ENCODE results near the gene VEGFC. TPM values are rescaled to one million over a fixed set of nuclear protein-coding genes. Genes with fewer than 3 reads are reported as not detected.

The VEGFC gene
- total and polyA plus RNA-seq, 2 donors (not counting 1 experiment from before 2014, with no cell fraction given), result not detected

DNA sequence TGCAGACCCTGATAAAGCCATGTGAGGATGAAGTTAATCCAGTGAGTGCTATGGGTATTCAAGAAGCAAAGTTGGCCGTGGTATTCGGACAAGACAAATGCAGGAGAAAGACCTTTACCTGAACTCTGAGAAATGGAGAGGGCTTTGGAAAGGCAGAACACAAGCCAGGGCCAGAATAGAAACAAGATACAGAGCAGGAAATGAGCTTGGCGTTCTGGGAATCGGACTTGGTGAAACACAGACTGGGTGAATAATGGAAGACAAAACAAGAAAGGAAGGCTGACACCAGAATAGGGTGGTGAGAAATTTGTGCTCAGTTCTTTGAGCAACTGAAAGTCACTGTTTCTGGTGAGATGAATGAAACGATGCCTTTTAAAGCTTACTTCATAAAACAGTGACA, 83.3 kb downstream of the VEGFC start:
- no peaks in the 10 kb centered on the region for H3K9me3 Mint-ChIP-seq (ENCODE audit: insufficient read depth)
- H3K27ac Mint-ChIP-seq, result no peak overlapping the region
- no peaks in the 10 kb centered on the region for H4K20me1 ChIP-seq (ENCODE audit: control insufficient read depth, insufficient read depth, low read length, poor library complexity, severe bottlenecking)
- H3K79me2 ChIP-seq (ENCODE audit: control insufficient read depth, insufficient read depth, low read length), result no peaks in the 10 kb centered on the region
- no peak overlapping the region for H2AFZ ChIP-seq (ENCODE audit: insufficient read depth, low read depth, low read length, poor library complexity, severe bottlenecking)
- WGBS (ENCODE audit: insufficient coverage), result 84% methylated on average over 4 of the region's 5 CpGs
- no peak overlapping the region for H3K9ac ChIP-seq (ENCODE audit: low read length)
- no peaks in the 10 kb centered on the region for H3K9me3 ChIP-seq (ENCODE audit: control extremely low read depth in 1 of 3, control insufficient read depth in 2 of 3, insufficient read depth in 1 of 3, low read length in 2 of 3)
- no peaks in the 10 kb centered on the region for H3K4me1 Mint-ChIP-seq
- no peak for DNase-seq
- H3K27me3 ChIP-seq (replicated peaks in 1 of 4; ENCODE audit: control extremely low read depth in 1 of 4, control insufficient read depth in 3 of 4, insufficient read depth in 4 of 4, low read length in 3 of 4), result no peaks in the 10 kb centered on the region
- POLR2A ChIA-PET, result no interaction called here
- no peak for ATAC-seq (ENCODE audit: low read depth)
- TF ChIP-seq, protein P1, sequence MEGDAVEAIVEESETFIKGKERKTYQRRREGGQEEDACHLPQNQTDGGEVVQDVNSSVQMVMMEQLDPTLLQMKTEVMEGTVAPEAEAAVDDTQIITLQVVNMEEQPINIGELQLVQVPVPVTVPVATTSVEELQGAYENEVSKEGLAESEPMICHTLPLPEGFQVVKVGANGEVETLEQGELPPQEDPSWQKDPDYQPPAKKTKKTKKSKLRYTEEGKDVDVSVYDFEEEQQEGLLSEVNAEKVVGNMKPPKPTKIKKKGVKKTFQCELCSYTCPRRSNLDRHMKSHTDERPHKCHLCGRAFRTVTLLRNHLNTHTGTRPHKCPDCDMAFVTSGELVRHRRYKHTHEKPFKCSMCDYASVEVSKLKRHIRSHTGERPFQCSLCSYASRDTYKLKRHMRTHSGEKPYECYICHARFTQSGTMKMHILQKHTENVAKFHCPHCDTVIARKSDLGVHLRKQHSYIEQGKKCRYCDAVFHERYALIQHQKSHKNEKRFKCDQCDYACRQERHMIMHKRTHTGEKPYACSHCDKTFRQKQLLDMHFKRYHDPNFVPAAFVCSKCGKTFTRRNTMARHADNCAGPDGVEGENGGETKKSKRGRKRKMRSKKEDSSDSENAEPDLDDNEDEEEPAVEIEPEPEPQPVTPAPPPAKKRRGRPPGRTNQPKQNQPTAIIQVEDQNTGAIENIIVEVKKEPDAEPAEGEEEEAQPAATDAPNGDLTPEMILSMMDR (IDR thresholded peaks at IDR 0.05), result no peak
- no peak for TF ChIP-seq EZH2 (IDR thresholded peaks at IDR 0.05; ENCODE audit: borderline replicate concordance, insufficient read depth, low read depth, low read length, poor library complexity, severe bottlenecking)
- H3K4me1 ChIP-seq (ENCODE audit: control insufficient read depth in 2 of 2, insufficient read depth in 2 of 2, low read length in 2 of 2), result no peaks in the 10 kb centered on the region
- H3K36me3 ChIP-seq (replicated peaks in 1 of 2; ENCODE audit: control extremely low read depth in 1 of 2, control insufficient read depth in 1 of 2, extremely low read depth in 1 of 2, insufficient read depth in 2 of 2, low read length in 1 of 2), result no peaks in the 10 kb centered on the region
- no peaks in the 10 kb centered on the region for H3K27me3 Mint-ChIP-seq
- intact Hi-C loops (cut with micrococcal nuclease), result no loop called here
- no peak overlapping the region for H3K4me3 ChIP-seq (ENCODE audit: control extremely low read depth in 1 of 5, extremely low read depth in 1 of 5, insufficient read depth in 1 of 5, low read depth in 2 of 5, low read length in 4 of 5)
- CTCF ChIA-PET, result no interaction called here
- no peak overlapping the region for H3K4me2 ChIP-seq (replicated peaks; ENCODE audit: low read depth, low read length, poor library complexity, severe bottlenecking)
- H3K4me3 Mint-ChIP-seq, result no peak overlapping the region
- no peak overlapping the region for H3K27ac ChIP-seq (ENCODE audit: low read length in 2 of 2)

DNA sequence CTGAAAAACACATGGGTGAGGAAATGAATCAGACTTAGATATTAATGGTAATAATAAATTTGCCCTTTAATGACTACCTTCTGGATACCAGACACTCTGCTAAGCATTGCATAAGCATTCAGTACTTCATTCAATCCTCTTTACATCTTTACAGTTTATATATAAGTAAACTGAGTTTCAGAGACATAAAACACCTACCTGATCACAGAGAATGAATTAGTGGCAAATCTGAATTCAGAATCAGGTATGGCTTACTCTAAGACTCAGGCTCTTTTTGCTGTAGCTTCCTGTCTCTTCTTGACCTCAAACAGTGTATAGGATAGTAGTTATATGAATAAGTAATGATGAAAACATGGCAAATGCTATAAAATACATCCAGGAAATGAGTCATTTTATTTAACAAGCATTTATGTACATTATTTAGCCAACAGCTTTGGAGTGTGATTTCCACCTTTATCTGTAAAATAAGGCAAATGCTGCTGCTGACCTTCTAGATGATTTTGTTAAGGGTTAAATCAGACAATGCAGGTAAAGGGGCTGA, 83.9 kb downstream of the VEGFC start:
- Mint-ChIP-seq H3K9me3 (ENCODE audit: insufficient read depth) (no peaks in the 10 kb centered on the region), H3K27me3 (no peaks in the 10 kb centered on the region), H3K27ac (no peak overlapping the region), H3K4me1 (no peaks in the 10 kb centered on the region), H3K4me3 (no peak overlapping the region)
- intact Hi-C loops (cut with micrococcal nuclease), result no loop called here
- Histone ChIP-seq H3K9ac (ENCODE audit: low read length) (no peak overlapping the region), H3K4me3 (ENCODE audit: control extremely low read depth in 1 of 5, extremely low read depth in 1 of 5, insufficient read depth in 1 of 5, low read depth in 2 of 5, low read length in 4 of 5) (no peak overlapping the region), H3K36me3 (replicated peaks in 1 of 2; ENCODE audit: control extremely low read depth in 1 of 2, control insufficient read depth in 1 of 2, extremely low read depth in 1 of 2, insufficient read depth in 2 of 2, low read length in 1 of 2) (no peaks in the 10 kb centered on the region), H3K4me2 (replicated peaks; ENCODE audit: low read depth, low read length, poor library complexity, severe bottlenecking) (no peak overlapping the region), H4K20me1 (ENCODE audit: control insufficient read depth, insufficient read depth, low read length, poor library complexity, severe bottlenecking) (no peaks in the 10 kb centered on the region), H3K27ac (ENCODE audit: low read length in 2 of 2) (no peak overlapping the region), H3K4me1 (ENCODE audit: control insufficient read depth in 2 of 2, insufficient read depth in 2 of 2, low read length in 2 of 2) (no peaks in the 10 kb centered on the region), H3K9me3 (ENCODE audit: control extremely low read depth in 1 of 3, control insufficient read depth in 2 of 3, insufficient read depth in 1 of 3, low read length in 2 of 3) (no peaks in the 10 kb centered on the region), H3K27me3 (replicated peaks in 1 of 4; ENCODE audit: control extremely low read depth in 1 of 4, control insufficient read depth in 3 of 4, insufficient read depth in 4 of 4, low read length in 3 of 4) (no peaks in the 10 kb centered on the region), H2AFZ (ENCODE audit: insufficient read depth, low read depth, low read length, poor library complexity, severe bottlenecking) (no peak overlapping the region), H3K79me2 (ENCODE audit: control insufficient read depth, insufficient read depth, low read length) (no peaks in the 10 kb centered on the region)
- CTCF ChIA-PET, result no interaction called here
- POLR2A ChIA-PET, result no interaction called here
- DNase-seq (no peak), ATAC-seq (ENCODE audit: low read depth) (no peak)
- TF ChIP-seq, protein P1 (IDR thresholded peaks at IDR 0.05), result no peak
- TF ChIP-seq EZH2 (IDR thresholded peaks at IDR 0.05; ENCODE audit: borderline replicate concordance, insufficient read depth, low read depth, low read length, poor library complexity, severe bottlenecking), result no peak

Data from B cell (primary cell).